Mononuclear cell (primary cell): ENCODE results near the gene COL6A5. TPM values are rescaled to one million over a fixed set of nuclear protein-coding genes. Genes with fewer than 3 reads are reported as not detected.

Experiments
- H3K27me3 ChIP-seq: 2 replicates; pipeline ENCODE4 v1.6.0; 2011; ENCODE audit warnings: low read length, control low read depth; ENCODE audit not compliant: insufficient read depth
- H3K4me1 ChIP-seq: 2 replicates; pipeline ENCODE4 v1.5.1; 2011; ENCODE audit warnings: mild to moderate bottlenecking, low read length, control low read depth; ENCODE audit not compliant: insufficient read depth
- H3K4me3 ChIP-seq: 2 replicates; pipeline ENCODE4 v1.5.1; 2011; ENCODE audit warnings: mild to moderate bottlenecking, low read length, moderate library complexity
- H3K9me3 ChIP-seq: 2 replicates; pipeline ENCODE4 v1.5.1; 2011; ENCODE audit warnings: low read depth, mild to moderate bottlenecking, control low read depth, low read length
- total RNA-seq: library from RNA; depleted of rRNA; stranded (reverse); fragments of >200 nt; gene quantifications from one replicate; pipeline ENCODE4 v1.2.3, GENCODE V29; 2012

Gene COL6A5
- total RNA-seq, 1 donor: not detected

- Histone ChIP-seq H3K27me3 (no peaks in the 10 kb centered on the region), H3K9me3 (no peaks in the 10 kb centered on the region), H3K4me1 (no peaks in the 10 kb centered on the region), H3K4me3 (no peak overlapping the region)
Measured at GRCh38 chr3:130507746-130508145, 162.3 kb downstream of the COL6A5 start.

DNA sequence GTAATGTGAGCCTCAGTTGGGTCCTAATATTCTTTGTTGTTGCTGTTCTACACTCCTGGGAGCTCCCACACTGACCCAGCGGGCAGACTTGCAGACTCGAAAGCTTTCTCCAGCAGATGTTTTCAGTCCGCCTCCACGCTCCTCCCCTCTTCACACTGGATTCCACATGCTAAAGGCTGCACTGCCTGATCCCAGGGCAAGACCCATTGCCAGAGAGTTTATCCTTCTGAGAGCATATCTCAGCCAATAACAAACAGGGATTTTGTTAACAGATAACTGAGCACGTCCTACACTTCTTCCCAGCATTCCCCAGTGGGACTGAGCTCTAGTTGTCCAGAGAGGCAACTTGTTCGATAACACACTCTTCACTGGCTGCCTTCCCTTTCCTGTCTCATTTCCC, 163.5 kb downstream of the COL6A5 start:
- Histone ChIP-seq H3K9me3 (no peaks in the 10 kb centered on the region), H3K4me3 (no peak overlapping the region), H3K4me1 (no peaks in the 10 kb centered on the region), H3K27me3 (no peaks in the 10 kb centered on the region)

DNA sequence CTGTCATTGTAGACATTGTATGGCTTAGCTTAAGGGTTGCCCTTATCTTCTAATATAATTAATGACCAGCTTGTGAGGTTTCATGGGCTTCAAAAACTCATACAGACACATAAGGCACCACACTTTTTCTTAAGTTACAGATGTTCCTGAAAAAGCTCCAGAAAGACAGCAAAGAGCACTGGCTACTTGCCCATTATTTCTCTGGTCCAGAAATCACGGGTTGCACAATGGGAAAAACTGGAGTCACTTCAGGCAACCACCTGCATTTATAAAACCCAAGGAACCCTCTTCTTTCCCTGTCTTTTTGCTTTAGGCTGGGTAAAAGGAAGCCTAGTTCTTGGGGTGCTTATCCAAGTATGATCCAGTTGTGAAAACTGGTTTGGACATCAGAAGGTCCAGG, 169.2 kb downstream of the COL6A5 start:
- Histone ChIP-seq H3K27me3 (peaks cover 30% of the 10 kb centered on the region), H3K4me1 (no peaks in the 10 kb centered on the region), H3K4me3 (no peak overlapping the region), H3K9me3 (no peaks in the 10 kb centered on the region)

DNA sequence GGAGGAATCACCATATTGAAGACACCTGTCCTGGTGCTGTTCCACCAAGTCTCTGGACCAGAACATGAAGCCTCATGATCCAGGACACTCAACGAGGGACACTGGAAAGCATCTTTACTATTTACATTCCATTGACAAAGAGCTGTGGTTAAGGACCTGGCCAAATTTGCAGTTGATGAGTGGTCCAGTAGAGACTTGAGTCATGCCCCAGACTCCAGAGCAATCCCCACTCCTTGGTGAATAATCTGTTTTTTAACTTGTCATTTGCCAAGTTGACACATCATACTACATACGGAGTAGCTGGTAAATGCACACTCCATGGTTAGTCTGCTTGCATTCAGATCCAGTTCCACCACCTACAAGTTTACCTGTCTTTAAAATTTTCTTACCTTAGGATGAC, 170.3 kb downstream of the COL6A5 start:
- no peaks in the 10 kb centered on the region for H3K9me3 ChIP-seq
- no peak overlapping the region for H3K4me3 ChIP-seq
- H3K4me1 ChIP-seq: no peaks in the 10 kb centered on the region
- peaks cover 30% of the 10 kb centered on the region for H3K27me3 ChIP-seq

- Histone ChIP-seq H3K4me1 (no peaks in the 10 kb centered on the region), H3K9me3 (no peaks in the 10 kb centered on the region), H3K27me3 (peaks cover 30% of the 10 kb centered on the region), H3K4me3 (no peak within 1 kb of the TSS)
Measured at GRCh38 chr3:130516645-130517512, 171.4 kb downstream of the COL6A5 start, which contains the start of gene COL6A6. Gene COL6A6, plus strand, starts transcription at chr3:130517177. Its CDS starts 43,188 bp downstream, at chr3:130560365.

- Histone ChIP-seq H3K9me3 (no peaks in the 10 kb centered on the region), H3K27me3 (peaks cover 30% of the 10 kb centered on the region), H3K4me3 (no peak overlapping the region), H3K4me1 (no peaks in the 10 kb centered on the region)
Measured at GRCh38 chr3:130517602-130518001, 172.1 kb downstream of the COL6A5 start.

DNA sequence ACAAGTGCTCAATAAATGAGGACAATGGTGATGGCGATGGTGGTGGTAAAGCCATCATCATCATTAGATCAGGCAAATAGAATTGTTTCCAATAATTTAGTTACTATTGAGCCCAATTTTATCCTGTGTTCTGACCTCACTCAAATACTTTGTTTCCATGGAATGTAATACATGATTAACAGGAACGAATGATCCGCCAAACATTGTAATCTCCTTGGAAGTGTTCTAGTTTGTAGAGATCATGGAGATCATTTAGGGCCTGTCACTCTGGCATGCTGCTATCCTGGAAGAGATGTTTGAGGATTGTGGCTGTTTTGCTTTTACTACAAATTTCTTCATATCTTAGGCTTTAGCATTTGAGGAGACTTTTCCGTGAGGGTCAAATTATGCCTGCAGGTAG, 174.3 kb downstream of the COL6A5 start:
- Histone ChIP-seq H3K4me1 (no peaks in the 10 kb centered on the region), H3K27me3 (peaks cover 30% of the 10 kb centered on the region), H3K9me3 (no peaks in the 10 kb centered on the region), H3K4me3 (no peak overlapping the region)

GRCh38 chr3:130522399-130522798, 176.9 kb downstream of the COL6A5 start:
- Histone ChIP-seq H3K27me3 (peaks cover 9% of the 10 kb centered on the region), H3K4me3 (no peak overlapping the region), H3K4me1 (no peaks in the 10 kb centered on the region), H3K9me3 (no peaks in the 10 kb centered on the region)

- Histone ChIP-seq H3K9me3 (no peaks in the 10 kb centered on the region), H3K27me3 (no peaks in the 10 kb centered on the region), H3K4me3 (no peak overlapping the region), H3K4me1 (no peaks in the 10 kb centered on the region)
Measured at GRCh38 chr3:130527426-130527825, 182.0 kb downstream of the COL6A5 start.

GRCh38 chr3:130528120-130528519, 182.6 kb downstream of the COL6A5 start:
- Histone ChIP-seq H3K9me3 (no peaks in the 10 kb centered on the region), H3K4me1 (no peaks in the 10 kb centered on the region), H3K27me3 (no peaks in the 10 kb centered on the region), H3K4me3 (no peak overlapping the region)

- no peak overlapping the region for H3K4me3 ChIP-seq
- no peaks in the 10 kb centered on the region for H3K4me1 ChIP-seq
- H3K9me3 ChIP-seq: no peaks in the 10 kb centered on the region
- H3K27me3 ChIP-seq: no peaks in the 10 kb centered on the region
Measured at GRCh38 chr3:130529486-130530215, 184.2 kb downstream of the COL6A5 start.

- Histone ChIP-seq H3K27me3 (no peaks in the 10 kb centered on the region), H3K4me3 (no peak overlapping the region), H3K9me3 (no peaks in the 10 kb centered on the region), H3K4me1 (no peaks in the 10 kb centered on the region)
Measured at GRCh38 chr3:130533247-130533646, 187.8 kb downstream of the COL6A5 start.

Other genes starting within 250 kb of the COL6A5 start
- gene COL6A6, start 171.5 kb downstream of the COL6A5 start, total RNA-seq: under 0.01 TPM